Neural progenitor cell (in vitro differentiated cells): Measurements from ENCODE around the gene BCAR1.

ENCODE experiments used
- EZH2 ChIP-seq: fragments of 200-600 bp; sonication (generic); IDR thresholded peaks from 2 replicates; pipeline ENCODE4 v1.6.1; 2017; ENCODE audit warnings: antibody characterized with exemption, mild to moderate bottlenecking, moderate library complexity
- EZH2phosphoT487 ChIP-seq: fragments of 200-600 bp; sonication (generic); IDR thresholded peaks from 2 replicates; pipeline ENCODE4 v1.6.1; 2017; ENCODE audit warnings: antibody characterized with exemption
- TF ChIP-seq, protein P1 (sequence below): fragments of 200-600 bp; sonication (generic); IDR thresholded peaks from 2 replicates; pipeline ENCODE4 v1.5.1; 2017; ENCODE audit warnings: antibody characterized with exemption, mild to moderate bottlenecking

DNA sequence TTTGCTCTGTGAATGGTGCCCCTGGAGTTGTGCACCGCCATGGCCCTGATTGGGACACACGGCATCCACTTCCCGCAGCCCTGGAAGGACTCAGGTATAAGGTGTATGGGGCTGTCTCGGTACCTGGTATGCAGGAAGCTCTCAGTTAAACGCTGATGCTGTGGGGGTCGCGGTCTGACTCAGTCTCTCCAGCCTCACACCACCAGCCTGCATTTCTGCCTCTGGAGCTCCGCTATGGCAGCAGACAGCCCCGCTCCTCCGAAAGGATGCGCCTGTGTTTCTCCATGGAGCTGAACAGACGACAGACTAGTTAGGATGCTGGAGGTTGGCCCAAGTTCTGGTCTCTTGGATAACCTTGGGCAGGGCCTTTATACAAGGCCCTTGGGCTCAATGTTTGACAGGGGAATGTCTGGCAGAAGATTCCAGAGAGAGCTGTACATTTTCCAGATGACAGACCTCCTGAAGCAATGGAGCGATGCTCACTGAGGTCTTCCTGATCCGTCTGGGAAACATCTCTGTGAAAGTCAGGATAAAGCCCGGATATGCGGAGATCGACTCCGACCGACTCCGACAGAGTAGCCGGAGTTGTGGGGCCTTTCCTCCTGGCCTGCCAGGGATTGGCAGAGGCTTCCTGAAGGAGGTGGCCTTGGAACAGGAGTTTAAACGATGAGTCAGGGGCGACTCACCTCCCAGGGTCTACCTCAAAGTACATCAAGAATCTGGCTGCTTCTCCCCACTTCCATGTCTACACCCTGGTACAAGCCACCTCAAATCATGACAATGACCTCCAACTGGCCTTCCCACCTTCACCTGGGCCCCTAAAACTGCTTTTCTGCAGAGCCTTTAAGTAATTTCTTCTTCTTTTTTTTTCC is 21.9 kb upstream of the BCAR1 start:
- TF ChIP-seq, protein P1, sequence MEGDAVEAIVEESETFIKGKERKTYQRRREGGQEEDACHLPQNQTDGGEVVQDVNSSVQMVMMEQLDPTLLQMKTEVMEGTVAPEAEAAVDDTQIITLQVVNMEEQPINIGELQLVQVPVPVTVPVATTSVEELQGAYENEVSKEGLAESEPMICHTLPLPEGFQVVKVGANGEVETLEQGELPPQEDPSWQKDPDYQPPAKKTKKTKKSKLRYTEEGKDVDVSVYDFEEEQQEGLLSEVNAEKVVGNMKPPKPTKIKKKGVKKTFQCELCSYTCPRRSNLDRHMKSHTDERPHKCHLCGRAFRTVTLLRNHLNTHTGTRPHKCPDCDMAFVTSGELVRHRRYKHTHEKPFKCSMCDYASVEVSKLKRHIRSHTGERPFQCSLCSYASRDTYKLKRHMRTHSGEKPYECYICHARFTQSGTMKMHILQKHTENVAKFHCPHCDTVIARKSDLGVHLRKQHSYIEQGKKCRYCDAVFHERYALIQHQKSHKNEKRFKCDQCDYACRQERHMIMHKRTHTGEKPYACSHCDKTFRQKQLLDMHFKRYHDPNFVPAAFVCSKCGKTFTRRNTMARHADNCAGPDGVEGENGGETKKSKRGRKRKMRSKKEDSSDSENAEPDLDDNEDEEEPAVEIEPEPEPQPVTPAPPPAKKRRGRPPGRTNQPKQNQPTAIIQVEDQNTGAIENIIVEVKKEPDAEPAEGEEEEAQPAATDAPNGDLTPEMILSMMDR: no peak
- TF ChIP-seq EZH2phosphoT487 (no peak), EZH2 (no peak)
